Uterus (tissue), 2 donors: ENCODE measurements around the gene CBFB.

ENCODE experiments used
- POLR2A ChIP-seq, 2 donors: fragments of 450-650 bp; IDR thresholded peaks; one replicate each; pipeline ENCODE4 v1.6.1; 2016; ENCODE audit warnings: antibody characterized with exemption in 2 of 2, mild to moderate bottlenecking in 1 of 2, moderate library complexity in 1 of 2
- TF ChIP-seq, protein P1 (sequence below), 4 experiments: fragments of 200-600 bp in 2 of 4; fragments of 450-650 bp in 2 of 4; sonication (generic) in 2 of 4; IDR thresholded peaks; one replicate each; pipeline ENCODE4 v1.5.1; 2016 to 2019; ENCODE audit warnings: antibody characterized with exemption in 4 of 4, mild to moderate bottlenecking in 2 of 4, moderate library complexity in 1 of 4

DNA sequence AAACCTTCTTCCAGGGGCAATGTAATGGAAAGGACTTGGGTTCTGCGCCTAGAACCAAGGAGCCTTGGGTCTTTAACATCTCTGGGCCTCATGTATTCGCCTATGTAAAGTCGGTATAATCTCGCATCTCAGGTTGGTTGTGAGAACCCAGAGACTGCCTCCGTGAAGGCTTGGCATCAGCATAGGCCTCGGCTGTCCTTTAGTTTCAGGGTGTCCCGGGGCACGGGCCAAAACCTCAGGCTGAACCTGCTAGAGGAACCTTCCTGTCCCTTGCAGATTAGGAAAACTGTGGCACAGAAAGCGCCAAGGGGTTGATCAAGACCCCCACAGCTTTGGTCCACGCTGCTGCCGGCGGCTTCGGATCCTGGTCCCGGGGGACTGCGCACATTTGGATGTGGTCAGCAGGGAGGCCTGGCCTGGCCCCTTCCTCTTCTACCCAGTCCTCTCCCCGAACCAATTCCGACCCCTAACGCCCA, 80.0 kb downstream of the CBFB start:
- TF ChIP-seq POLR2A (IDR thresholded peaks at IDR 0.05): no peak
- TF ChIP-seq, protein P1, sequence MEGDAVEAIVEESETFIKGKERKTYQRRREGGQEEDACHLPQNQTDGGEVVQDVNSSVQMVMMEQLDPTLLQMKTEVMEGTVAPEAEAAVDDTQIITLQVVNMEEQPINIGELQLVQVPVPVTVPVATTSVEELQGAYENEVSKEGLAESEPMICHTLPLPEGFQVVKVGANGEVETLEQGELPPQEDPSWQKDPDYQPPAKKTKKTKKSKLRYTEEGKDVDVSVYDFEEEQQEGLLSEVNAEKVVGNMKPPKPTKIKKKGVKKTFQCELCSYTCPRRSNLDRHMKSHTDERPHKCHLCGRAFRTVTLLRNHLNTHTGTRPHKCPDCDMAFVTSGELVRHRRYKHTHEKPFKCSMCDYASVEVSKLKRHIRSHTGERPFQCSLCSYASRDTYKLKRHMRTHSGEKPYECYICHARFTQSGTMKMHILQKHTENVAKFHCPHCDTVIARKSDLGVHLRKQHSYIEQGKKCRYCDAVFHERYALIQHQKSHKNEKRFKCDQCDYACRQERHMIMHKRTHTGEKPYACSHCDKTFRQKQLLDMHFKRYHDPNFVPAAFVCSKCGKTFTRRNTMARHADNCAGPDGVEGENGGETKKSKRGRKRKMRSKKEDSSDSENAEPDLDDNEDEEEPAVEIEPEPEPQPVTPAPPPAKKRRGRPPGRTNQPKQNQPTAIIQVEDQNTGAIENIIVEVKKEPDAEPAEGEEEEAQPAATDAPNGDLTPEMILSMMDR (IDR thresholded peaks at IDR 0.05): no peak
